ENCODE measurements around the gene OR7A5. TPM values are rescaled to one million over a fixed set of nuclear protein-coding genes. Genes with fewer than 3 reads are reported as not detected.

Gene OR7A5
- polyA plus RNA-seq, 1 of the 3 experiments (the other 2 are of a cell fraction): not detected

DNA sequence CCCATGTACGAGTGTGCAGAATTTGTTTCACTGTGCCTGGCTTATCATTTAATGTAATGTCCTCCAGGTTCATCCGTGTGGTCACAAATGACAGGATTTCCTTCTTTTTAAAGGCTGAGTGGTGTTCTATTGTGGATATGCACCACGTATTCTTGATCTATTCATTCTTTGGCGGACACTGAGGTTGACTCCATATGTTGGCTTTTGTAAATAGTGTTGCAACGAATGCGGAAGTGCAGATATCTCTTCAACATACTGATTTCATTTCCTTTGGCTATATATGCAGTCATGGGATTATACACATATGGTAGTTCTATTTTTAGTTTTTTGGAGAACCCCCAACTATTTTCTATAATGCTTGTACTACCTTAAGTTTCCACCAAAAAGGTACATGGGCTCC lies 13.0 kb downstream of the OR7A5 start:
- Histone ChIP-seq H3K4me3 (ENCODE audit: low read depth in 2 of 2, low read length in 1 of 2) (no peak overlapping the region), H3K79me2 (ENCODE audit: insufficient read depth) (no peaks in the 10 kb centered on the region), H2AFZ (ENCODE audit: low read depth) (no peak overlapping the region), H3F3A (replicated peaks; ENCODE audit: insufficient read depth) (no peaks in the 10 kb centered on the region), H3K36me3 (replicated peaks in 1 of 2; ENCODE audit: control insufficient read depth in 1 of 2, insufficient read depth in 2 of 2, low read length in 1 of 2) (no peaks in the 10 kb centered on the region), H3K27ac (ENCODE audit: low read depth in 2 of 2, low read length in 1 of 2) (no peak overlapping the region), H3K9ac (no peak overlapping the region), H4K20me1 (ENCODE audit: insufficient read depth) (no peaks in the 10 kb centered on the region), H3K9me2 (no peaks in the 10 kb centered on the region), H3K4me1 (ENCODE audit: control insufficient read depth in 1 of 2, insufficient read depth in 2 of 2, low read depth in 1 of 2, low read length in 1 of 2) (no peaks in the 10 kb centered on the region), H3K27me3 (ENCODE audit: insufficient read depth) (no peaks in the 10 kb centered on the region; the same call in 1 of the 2 replicates), H3K4me2 (no peak overlapping the region), H3K9me3 (no peaks in the 10 kb centered on the region)
- ChIA-PET POLR2A (no interaction called here), CTCF (no interaction called here)
- DNase-seq: no peak
- no peak for TF ChIP-seq REST (IDR thresholded peaks at IDR 0.05; ENCODE audit: low read depth, low read length)
- TF ChIP-seq TEAD4 (IDR thresholded peaks at IDR 0.05; ENCODE audit: borderline replicate concordance, insufficient read depth): no peak
- TF ChIP-seq SIN3A (IDR thresholded peaks at IDR 0.05; ENCODE audit: borderline replicate concordance, low read depth, low read length): no peak
- WGBS (ENCODE audit: low lambda C conversion rate): 3% methylated on average over 6 of the region's 6 CpGs

GRCh38 chr19:14818588-14818987 lies 16.4 kb downstream of the OR7A5 start:
- Histone ChIP-seq H3K27ac (ENCODE audit: low read depth in 2 of 2, low read length in 1 of 2) (no peak overlapping the region), H3K4me1 (ENCODE audit: control insufficient read depth in 1 of 2, insufficient read depth in 2 of 2, low read depth in 1 of 2, low read length in 1 of 2) (no peaks in the 10 kb centered on the region), H3K4me3 (ENCODE audit: low read depth in 2 of 2, low read length in 1 of 2) (no peak overlapping the region), H3K4me2 (no peak overlapping the region), H3K79me2 (ENCODE audit: insufficient read depth) (no peaks in the 10 kb centered on the region), H3K27me3 (ENCODE audit: insufficient read depth) (no peaks in the 10 kb centered on the region; the same call in 1 of the 2 replicates), H3K9me2 (no peaks in the 10 kb centered on the region), H3K9ac (no peak overlapping the region), H4K20me1 (ENCODE audit: insufficient read depth) (no peaks in the 10 kb centered on the region), H3K36me3 (replicated peaks in 1 of 2; ENCODE audit: control insufficient read depth in 1 of 2, insufficient read depth in 2 of 2, low read length in 1 of 2) (no peaks in the 10 kb centered on the region), H3K9me3 (no peaks in the 10 kb centered on the region), H2AFZ (ENCODE audit: low read depth) (no peak overlapping the region), H3F3A (replicated peaks; ENCODE audit: insufficient read depth) (no peaks in the 10 kb centered on the region)
- WGBS (ENCODE audit: low lambda C conversion rate): 26% methylated on average over 8 of the region's 8 CpGs
- DNase-seq: no peak
- CTCF ChIA-PET: no interaction called here
- POLR2A ChIA-PET: no interaction called here
- TF ChIP-seq SIN3A (IDR thresholded peaks at IDR 0.05; ENCODE audit: borderline replicate concordance, low read depth, low read length) (no peak), FOSL2 (IDR thresholded peaks at IDR 0.05; ENCODE audit: borderline replicate concordance, low read depth) (no peak), IRF3 (IDR thresholded peaks at IDR 0.05; ENCODE audit: low read depth, low read length) (no peak)

GRCh38 chr19:14817052-14817451 lies 17.9 kb downstream of the OR7A5 start:
- Histone ChIP-seq H3F3A (replicated peaks; ENCODE audit: insufficient read depth) (no peaks in the 10 kb centered on the region), H3K4me3 (ENCODE audit: low read depth in 2 of 2, low read length in 1 of 2) (no peak overlapping the region), H2AFZ (ENCODE audit: low read depth) (no peak overlapping the region), H3K4me1 (ENCODE audit: control insufficient read depth in 1 of 2, insufficient read depth in 2 of 2, low read depth in 1 of 2, low read length in 1 of 2) (no peaks in the 10 kb centered on the region), H3K36me3 (replicated peaks in 1 of 2; ENCODE audit: control insufficient read depth in 1 of 2, insufficient read depth in 2 of 2, low read length in 1 of 2) (no peaks in the 10 kb centered on the region), H3K27me3 (ENCODE audit: insufficient read depth) (peaks cover 8% of the 10 kb centered on the region; the same call in 1 of the 2 replicates), H3K79me2 (ENCODE audit: insufficient read depth) (no peaks in the 10 kb centered on the region), H3K4me2 (no peak overlapping the region), H3K27ac (ENCODE audit: low read depth in 2 of 2, low read length in 1 of 2) (no peak overlapping the region), H4K20me1 (ENCODE audit: insufficient read depth) (no peaks in the 10 kb centered on the region), H3K9me2 (no peaks in the 10 kb centered on the region), H3K9ac (no peak overlapping the region), H3K9me3 (no peaks in the 10 kb centered on the region)
- no peak for DNase-seq
- WGBS (ENCODE audit: low lambda C conversion rate): 0% methylated on average over 3 of the region's 3 CpGs
- ChIA-PET POLR2A (no interaction called here), CTCF (interaction anchor here (1.1 kb wide), 1 partner anchor 13 kb away, joined by 5 read pairs; no protein-coding TSS in a partner anchor)
- TF ChIP-seq, protein P1, sequence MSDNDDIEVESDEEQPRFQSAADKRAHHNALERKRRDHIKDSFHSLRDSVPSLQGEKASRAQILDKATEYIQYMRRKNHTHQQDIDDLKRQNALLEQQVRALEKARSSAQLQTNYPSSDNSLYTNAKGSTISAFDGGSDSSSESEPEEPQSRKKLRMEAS (IDR thresholded peaks at IDR 0.05; ENCODE audit: low read depth): no peak
- TF ChIP-seq EP300 (IDR thresholded peaks at IDR 0.05; ENCODE audit: borderline replicate concordance in 1 of 2, low read depth in 1 of 2, low read length in 1 of 2) (no peak), MXI1 (IDR thresholded peaks at IDR 0.05; ENCODE audit: low read depth, low read length) (no peak), NFIC (IDR thresholded peaks at IDR 0.05; ENCODE audit: borderline replicate concordance) (no peak), NRF1 (IDR thresholded peaks at IDR 0.05; ENCODE audit: low read depth, low read length) (no peak)
